ENCODE results near the gene EARS2.

Gene EARS2

GRCh38 chr16:23501291-23501690, 55.9 kb downstream of the EARS2 start:
- H3K4me3 ChIP-seq (ENCODE audit: low read depth, low read length) = no peak overlapping the region
- no peak for TF ChIP-seq POLR2A (IDR thresholded peaks at IDR 0.05; ENCODE audit: extremely low read depth, insufficient read length)
- TF ChIP-seq MYC (IDR thresholded peaks at IDR 0.05; ENCODE audit: low read depth, low read length) = no peak
- no peak for TF ChIP-seq CTCF (IDR thresholded peaks at IDR 0.05; ENCODE audit: low read depth, low read length)
- no peak for TF ChIP-seq MAX (IDR thresholded peaks at IDR 0.05; ENCODE audit: low read depth, low read length)
- no peak for DNase-seq (ENCODE audit: low read depth)

GRCh38 chr16:23500862-23501225, 56.3 kb downstream of the EARS2 start:
- no peak for DNase-seq (ENCODE audit: low read depth)
- no peak for TF ChIP-seq CTCF (IDR thresholded peaks at IDR 0.05; ENCODE audit: low read depth, low read length)
- TF ChIP-seq MAX (IDR thresholded peaks at IDR 0.05; ENCODE audit: low read depth, low read length) = no peak
- no peak for TF ChIP-seq POLR2A (IDR thresholded peaks at IDR 0.05; ENCODE audit: extremely low read depth, insufficient read length)
- TF ChIP-seq MYC (IDR thresholded peaks at IDR 0.05; ENCODE audit: low read depth, low read length) = no peak
- H3K4me3 ChIP-seq (ENCODE audit: low read depth, low read length) = no peak overlapping the region

GRCh38 chr16:23500212-23500861, 56.8 kb downstream of the EARS2 start:
- no peak for TF ChIP-seq CTCF (IDR thresholded peaks at IDR 0.05; ENCODE audit: low read depth, low read length)
- no peak for TF ChIP-seq POLR2A (IDR thresholded peaks at IDR 0.05; ENCODE audit: extremely low read depth, insufficient read length)
- no peak for TF ChIP-seq MAX (IDR thresholded peaks at IDR 0.05; ENCODE audit: low read depth, low read length)
- no peak for TF ChIP-seq MYC (IDR thresholded peaks at IDR 0.05; ENCODE audit: low read depth, low read length)
- no peak overlapping the region for H3K4me3 ChIP-seq (ENCODE audit: low read depth, low read length)
- no peak for DNase-seq (ENCODE audit: low read depth)

GRCh38 chr16:23499801-23500200, 57.3 kb downstream of the EARS2 start:
- no peak for DNase-seq (ENCODE audit: low read depth)
- no peak overlapping the region for H3K4me3 ChIP-seq (ENCODE audit: low read depth, low read length)
- no peak for TF ChIP-seq MYC (IDR thresholded peaks at IDR 0.05; ENCODE audit: low read depth, low read length)
- no peak for TF ChIP-seq CTCF (IDR thresholded peaks at IDR 0.05; ENCODE audit: low read depth, low read length)
- TF ChIP-seq POLR2A (IDR thresholded peaks at IDR 0.05; ENCODE audit: extremely low read depth, insufficient read length) = no peak
- no peak for TF ChIP-seq MAX (IDR thresholded peaks at IDR 0.05; ENCODE audit: low read depth, low read length)

GRCh38 chr16:23498863-23499262, 58.3 kb downstream of the EARS2 start:
- H3K4me3 ChIP-seq (ENCODE audit: low read depth, low read length) = no peak overlapping the region
- no peak for DNase-seq (ENCODE audit: low read depth)
- TF ChIP-seq CTCF (IDR thresholded peaks at IDR 0.05; ENCODE audit: low read depth, low read length) (no peak), MYC (IDR thresholded peaks at IDR 0.05; ENCODE audit: low read depth, low read length) (no peak), POLR2A (IDR thresholded peaks at IDR 0.05; ENCODE audit: extremely low read depth, insufficient read length) (no peak), MAX (IDR thresholded peaks at IDR 0.05; ENCODE audit: low read depth, low read length) (no peak)
